Cardiac septum (tissue), 1 donor: ENCODE measurements around the gene LRRC8E. TPM values are rescaled to one million over a fixed set of nuclear protein-coding genes. Genes with fewer than 3 reads are reported as not detected.
"Not testable (repeated sequence)": the region's sequence is repeated elsewhere in the genome, so short reads cannot be mapped to it uniquely, and the experiment has no call there.

Experiments
- DNase-seq: peaks from one replicate; pipeline ENCODE4 v3.0.0-alpha.2; 2020; ENCODE audit warnings: low spot score
- intact Hi-C: fragments of 100-400 bp; cut with DNase I; formaldehyde crosslinking; loops from one replicate; pipeline ENCODE4 v1.14.0; 2022
- total RNA-seq: library from RNA; stranded (reverse); fragmentation: NEBNext Ultra II Directional; extraction: Animal tissue kit (Norgen Biotek cat#: 25700); gene quantifications from one replicate; pipeline ENCODE4 v1.2.1, GENCODE V29; 2021
- donor health status: DM: no; HTN: no; CAD: no.

The LRRC8E gene
- total RNA-seq, 1 donor from 2014 or later, result 0.30 TPM

DNA sequence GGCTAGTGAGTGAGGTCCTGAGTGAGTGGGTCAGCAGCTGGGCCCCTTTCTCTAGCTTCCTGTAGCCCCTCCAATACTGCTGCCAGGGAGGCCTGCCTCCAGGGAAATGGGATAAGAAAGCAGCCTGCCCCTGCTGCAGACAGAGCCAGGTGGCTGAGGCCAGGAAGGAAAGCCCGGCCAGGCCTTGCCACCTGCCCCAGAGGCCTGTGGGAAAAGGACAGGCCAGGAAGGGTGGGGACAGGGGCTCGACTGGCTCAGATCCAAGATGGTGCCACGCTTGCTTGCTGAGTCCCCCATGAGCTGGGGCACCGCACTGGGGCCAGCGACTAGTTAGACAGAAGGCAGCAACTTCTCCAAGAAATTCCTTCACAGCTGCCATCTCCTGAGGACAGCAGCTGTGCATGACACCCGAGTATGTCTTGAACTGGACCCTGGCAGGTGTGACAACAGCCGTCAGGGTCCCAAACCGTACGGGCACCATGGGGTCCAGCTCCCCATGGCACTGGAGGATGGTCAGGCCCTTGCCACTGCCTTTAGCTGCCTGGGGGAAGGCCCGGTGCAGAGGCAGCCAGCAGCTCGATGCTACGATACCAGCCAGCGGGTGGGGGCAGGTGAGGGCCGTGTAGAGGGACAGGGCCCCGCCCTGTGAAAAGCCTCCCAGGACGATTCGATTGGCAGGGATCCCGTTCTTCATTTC, 9.1 kb upstream of the LRRC8E start:
- intact Hi-C loops, result no loop called here
- no peak for DNase-seq

DNA sequence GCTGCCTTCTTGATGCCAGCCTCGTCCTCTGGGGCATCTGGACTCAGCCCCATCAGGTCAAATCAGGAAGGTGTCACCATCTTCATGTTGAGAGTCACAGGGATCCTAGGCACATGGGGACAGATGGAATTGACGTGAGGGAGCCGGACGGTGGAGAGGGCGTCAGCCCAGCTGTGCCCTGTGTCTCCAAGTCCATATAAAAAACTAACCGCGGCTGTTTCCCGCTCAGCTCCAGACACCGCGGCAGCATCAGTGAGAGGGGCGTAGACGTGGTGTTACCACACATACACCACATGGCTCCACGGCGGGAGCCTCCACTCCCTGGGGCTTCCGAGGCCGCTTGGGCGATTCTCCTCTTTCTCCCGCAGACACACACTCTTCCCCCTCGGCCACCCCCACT, 8.5 kb upstream of the LRRC8E start:
- intact Hi-C loops, result no loop called here
- no peak for DNase-seq

DNA sequence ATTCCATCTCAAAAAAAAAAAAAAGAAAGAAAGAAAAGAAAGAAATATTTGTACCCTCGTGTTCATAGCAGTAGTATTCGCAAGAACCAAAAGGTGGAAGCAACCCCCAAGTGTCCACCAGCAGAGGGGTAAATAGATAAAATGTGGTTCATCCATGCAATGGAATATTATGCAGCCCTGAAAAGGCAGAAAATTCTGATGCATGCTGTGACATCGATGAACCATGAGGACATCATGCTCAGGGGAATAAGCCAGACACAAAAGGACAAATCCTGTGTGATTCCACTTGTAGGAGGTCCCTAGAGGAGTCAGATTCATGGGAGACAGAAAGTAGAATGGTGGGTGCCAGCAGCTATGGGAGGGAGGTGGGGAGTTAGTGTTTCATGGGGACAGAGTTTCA, 6.4 kb upstream of the LRRC8E start:
- intact Hi-C loops, result no loop called here
- no peak for DNase-seq

DNA sequence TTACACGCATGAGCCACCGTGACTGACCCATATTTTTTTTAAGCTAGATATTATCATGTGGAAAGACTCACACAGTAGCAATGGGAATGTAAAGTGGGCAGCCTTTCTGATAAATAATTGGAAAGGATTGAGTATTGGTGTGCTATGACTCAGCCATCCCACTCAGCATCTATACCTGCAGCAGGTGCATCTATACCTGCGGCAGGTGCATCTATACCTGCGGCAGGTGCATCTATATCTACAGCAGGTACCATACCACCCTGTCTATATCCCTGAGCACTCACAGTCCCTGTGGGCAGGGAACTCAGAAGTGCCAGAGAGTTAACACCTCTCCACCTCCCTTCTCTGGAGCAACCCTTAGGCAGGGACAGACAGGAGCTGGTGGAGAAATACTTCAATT, 5.2 kb upstream of the LRRC8E start:
- intact Hi-C loops, result no loop called here
- no peak for DNase-seq

DNA sequence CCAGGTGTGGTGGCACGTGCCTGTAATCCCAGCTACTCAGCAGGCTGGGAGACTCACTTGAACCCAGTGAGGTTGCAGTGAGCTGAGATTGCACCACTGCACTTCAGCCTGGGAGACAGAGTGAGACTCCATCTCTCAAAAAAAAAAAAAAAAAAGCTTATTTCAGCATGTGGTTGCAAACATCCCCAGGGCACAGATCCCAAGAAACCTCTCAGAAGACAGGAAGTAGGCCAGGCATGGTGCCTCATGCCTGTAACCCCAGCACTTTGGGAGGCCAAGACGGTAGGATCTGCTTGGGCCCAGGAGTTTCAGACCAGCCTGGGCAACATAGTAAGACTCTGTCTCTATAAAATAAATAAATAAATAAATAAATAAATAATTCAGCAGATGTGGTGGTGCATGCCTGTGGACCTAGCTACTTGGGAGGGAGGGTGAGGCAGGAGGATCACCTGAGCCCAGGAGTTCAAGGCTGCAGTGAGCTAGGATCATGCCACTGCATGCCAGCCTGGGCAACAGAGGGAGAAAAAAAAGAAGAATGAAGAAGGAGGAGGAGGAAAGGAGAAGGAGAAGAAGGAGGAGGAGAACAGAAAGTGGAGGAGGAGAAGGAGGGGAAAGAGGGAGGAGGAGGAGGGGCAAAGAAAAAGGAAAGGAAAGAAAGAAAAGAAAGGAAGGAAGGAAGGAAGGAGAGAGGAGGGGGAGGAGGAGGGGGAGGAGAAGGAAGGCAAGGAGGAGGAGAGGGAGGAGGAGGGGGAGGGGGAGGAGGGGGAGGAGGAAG, 4.3 kb upstream of the LRRC8E start:
- intact Hi-C loops, result no loop called here
- no peak for DNase-seq

DNA sequence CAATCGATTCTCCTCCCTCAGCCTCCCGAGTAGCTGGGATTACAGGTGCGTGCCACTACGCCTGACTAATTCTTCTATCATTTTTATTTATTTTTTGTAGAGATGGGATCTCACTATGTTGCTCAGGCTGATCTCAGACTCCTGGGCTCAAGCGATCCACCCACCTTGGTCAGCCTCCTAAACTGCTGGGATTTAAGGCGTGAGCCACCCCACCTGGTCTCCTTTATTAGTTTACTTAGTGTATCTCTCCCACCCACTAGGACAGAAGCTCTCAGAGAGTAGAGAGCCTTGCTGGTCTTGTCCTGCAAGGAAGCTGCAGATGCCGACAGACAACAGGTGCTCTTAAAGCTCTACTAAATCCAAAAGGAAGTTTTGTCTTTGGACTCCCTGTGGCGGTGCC, 2.5 kb upstream of the LRRC8E start:
- intact Hi-C loops, result no loop called here
- no peak for DNase-seq

DNA sequence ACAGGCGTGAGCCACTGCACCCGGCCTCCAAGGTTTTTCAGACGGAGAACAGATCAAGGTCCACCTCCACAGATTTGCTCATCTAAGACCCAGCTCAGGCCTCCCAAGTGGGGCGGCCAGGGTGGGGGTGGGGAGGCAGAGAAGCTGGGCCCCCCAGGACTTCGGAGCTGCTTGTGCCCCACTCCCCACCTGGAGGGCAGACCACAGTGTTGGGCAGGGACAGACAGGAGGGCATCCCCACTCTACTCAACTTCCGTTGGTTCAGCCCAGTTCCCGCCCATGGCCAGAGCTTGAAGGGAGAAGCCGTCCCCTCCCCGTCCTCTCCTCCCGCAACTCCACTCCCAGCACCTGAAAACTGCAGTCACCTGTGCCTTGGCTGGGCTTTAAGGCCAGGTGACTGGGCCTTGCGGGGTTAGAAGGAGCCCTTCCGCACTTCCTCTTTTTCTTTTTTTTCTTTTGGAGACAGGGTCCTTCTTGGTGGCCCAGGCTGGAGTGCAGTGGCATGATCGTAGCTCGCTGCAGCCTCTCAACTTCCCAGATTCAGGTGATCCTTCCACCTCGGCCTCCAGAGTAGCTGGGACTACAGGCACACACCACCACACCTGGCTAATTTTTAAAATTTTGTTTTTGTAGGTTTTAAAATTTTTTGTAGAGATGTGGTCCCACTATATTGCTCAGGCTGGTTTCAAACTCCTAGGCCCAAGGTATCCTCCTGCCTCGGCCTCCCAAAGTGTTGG, 734 bp upstream of the LRRC8E start:
- intact Hi-C loops, result no loop called here
- DNase-seq, result no peak

DNA sequence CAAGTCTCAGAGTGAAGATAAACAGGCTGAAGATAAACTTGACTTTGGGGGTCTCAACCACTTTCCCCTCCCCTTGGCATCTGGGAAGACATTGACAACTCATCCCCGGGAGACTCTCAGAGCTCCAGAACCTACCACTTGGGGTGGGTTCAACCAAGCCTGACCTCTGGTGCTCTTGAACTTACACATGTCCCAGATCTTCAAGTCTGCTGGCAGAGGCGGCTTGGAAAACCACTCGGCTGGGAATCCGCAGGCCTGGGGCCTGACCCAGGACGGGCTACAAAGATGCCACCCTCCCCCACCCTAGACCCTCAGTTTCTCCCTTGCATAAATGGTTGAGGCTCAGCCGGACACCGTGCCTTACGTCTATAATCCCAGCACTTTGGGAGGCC, 512 bp downstream of the LRRC8E start:
- intact Hi-C loops, result no loop called here

DNA sequence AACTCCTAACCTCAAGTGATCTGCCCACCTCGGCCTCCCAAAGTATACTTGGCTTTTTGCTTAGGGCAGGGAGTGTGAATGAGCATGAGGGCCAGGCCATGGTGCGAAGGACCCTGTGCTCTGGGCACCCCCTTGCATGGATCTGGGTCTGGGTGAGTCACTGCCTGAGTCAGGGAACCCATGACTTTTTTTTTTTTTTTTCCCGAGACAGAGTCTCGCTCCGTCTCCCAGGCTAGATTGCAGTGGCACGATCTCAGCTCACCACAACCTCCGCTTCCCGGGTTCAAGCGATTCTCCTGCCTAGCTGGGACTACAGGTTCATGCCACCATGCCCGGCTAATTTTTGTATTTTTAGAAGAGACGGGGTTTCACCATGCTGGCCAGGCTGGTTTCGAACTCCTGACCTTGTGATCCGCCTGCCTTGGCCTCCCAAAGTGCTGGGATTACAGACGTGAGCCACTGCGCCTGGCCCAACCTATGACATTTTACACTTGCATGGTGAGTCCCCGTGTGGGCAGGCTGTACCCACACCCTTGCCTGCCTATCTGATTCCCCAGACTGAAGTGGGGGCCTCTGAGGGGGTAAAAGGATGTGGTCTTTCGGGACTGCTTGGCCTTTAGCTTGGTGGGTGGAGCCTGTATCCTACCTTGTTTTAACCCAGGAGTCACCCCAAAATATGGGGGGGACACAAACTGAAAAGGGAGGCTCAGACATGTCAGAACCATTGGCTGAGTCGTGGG, 5.2 kb downstream of the LRRC8E start:
- DNase-seq, intact Hi-C loops: not testable (repeated sequence)

More for the DNA sequence above, 512 bp downstream of the LRRC8E start:
- no peak for DNase-seq

DNA sequence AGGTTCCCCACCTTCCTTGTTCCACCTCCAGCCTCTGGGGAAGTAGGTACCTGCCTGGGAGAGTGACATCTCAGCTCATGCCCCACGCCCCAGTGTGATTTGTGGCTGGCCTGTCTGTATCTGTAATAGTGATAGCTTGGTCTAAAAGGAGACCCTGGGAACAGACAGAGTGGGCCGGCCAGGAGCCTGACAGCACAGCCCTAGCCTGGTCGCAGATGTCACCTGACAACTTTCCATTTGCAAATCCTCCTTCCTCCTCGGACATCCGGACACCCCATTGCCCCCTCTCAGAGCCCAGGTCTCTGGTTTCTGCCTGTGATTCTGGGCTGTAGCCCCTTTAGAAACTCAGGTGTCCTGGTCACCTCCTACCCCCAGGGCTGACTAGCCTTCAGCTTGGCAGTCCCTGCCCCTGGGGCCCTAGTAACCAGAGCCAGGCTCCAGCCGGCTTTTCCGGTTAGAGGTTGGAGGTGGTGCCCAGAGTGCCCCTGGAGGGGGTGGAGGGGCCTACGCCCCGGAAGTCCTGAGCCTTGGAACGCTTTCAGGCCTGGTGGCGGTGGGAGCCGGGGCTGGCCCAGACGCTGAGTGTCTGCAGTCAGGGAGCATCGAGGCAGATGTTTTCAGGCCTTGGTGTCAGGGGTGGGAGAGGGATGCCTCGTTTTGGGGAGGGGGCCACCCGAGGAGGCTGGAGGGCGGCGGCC, 6.5 kb downstream of the LRRC8E start:
- intact Hi-C loops, result no loop called here
- DNase-seq, result no peak

DNA sequence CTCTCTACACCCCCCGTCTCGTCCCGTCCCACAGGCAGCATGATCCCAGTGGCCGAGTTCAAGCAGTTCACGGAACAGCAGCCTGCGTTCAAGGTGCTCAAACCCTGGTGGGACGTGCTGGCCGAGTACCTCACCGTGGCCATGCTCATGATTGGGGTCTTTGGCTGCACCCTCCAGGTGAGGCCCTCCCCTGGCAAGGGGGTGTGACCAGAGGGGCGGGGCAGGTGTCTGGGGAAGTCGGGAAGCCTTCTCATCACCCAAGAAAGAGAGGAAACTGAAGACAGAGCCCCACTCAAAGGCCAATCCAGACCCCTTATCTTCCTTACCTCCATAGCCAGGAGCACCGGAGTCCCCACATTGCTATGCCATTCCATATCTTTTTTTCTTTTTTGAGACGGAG, 7.3 kb downstream of the LRRC8E start:
- intact Hi-C loops, result no loop called here
- no peak for DNase-seq

DNA sequence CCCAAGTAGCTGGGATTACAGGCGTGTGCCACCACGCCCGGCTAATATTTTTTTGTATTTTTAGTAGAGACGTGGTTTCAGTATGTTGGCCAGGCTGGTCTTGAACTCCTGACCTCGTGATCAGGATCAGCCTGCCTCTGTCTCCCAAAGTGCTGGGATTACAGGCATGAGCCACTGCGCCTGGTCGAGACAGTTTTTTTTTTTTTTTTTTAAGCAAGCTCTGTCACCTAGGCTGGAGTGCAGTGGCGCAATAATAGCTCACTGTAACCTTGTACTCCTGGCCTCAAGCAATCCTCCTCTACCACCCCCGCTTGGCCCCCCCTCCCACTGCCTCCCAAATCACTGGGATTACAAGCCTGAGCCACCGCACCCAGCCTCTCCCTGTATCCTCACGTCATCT, 9.0 kb downstream of the LRRC8E start:
- no peak for DNase-seq
- intact Hi-C loops, result no loop called here

DNA sequence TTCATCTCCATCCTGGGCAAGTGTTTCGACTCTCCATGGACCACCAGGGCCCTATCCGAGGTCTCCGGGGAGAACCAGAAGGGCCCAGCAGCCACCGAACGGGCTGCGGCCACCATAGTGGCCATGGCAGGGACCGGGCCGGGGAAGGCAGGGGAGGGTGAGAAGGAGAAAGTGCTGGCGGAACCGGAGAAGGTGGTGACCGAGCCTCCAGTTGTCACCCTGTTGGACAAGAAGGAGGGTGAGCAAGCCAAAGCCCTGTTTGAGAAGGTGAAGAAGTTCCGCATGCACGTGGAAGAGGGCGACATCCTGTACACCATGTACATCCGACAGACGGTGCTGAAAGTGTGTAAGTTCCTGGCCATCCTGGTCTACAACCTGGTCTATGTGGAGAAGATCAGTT, 10.7 kb downstream of the LRRC8E start:
- intact Hi-C loops, result no loop called here
- DNase-seq, result no peak

DNA sequence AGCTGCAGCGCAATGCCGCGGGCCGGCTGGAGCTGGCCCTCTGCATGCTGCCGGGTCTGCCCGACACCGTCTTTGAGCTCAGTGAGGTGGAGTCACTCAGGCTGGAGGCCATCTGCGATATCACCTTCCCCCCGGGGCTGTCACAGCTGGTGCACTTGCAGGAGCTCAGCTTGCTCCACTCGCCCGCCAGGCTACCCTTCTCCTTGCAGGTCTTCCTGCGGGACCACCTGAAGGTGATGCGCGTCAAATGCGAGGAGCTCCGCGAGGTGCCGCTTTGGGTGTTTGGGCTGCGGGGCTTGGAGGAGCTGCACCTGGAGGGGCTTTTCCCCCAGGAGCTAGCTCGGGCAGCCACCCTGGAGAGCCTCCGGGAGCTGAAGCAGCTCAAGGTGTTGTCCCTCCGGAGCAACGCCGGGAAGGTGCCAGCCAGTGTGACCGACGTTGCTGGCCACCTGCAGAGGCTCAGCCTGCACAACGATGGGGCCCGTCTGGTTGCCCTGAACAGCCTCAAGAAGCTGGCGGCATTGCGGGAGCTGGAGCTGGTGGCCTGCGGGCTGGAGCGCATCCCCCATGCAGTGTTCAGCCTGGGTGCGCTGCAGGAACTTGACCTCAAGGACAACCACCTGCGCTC, 11.6 kb downstream of the LRRC8E start:
- intact Hi-C loops, result loop anchor here (5.0 kb wide), 1 partner anchor 68 kb away; the partner anchor contains the start of gene EVI5L
- no peak for DNase-seq

DNA sequence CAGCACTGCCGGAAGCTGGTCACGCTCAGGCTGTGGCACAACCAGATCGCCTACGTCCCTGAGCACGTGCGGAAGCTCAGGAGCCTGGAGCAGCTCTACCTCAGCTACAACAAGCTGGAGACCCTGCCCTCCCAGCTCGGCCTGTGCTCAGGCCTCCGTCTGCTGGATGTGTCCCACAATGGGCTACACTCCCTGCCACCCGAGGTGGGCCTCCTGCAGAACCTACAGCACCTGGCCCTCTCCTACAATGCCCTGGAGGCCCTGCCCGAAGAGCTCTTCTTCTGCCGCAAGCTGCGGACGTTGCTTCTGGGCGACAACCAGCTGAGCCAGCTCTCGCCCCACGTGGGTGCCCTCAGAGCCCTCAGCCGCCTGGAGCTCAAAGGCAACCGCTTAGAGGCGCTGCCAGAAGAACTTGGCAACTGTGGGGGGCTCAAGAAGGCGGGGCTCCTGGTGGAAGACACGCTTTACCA, 12.1 kb downstream of the LRRC8E start:
- intact Hi-C loops, result loop anchor here (5.0 kb wide), 1 partner anchor 68 kb away; the partner anchor contains the start of gene EVI5L
- DNase-seq, result no peak

DNA sequence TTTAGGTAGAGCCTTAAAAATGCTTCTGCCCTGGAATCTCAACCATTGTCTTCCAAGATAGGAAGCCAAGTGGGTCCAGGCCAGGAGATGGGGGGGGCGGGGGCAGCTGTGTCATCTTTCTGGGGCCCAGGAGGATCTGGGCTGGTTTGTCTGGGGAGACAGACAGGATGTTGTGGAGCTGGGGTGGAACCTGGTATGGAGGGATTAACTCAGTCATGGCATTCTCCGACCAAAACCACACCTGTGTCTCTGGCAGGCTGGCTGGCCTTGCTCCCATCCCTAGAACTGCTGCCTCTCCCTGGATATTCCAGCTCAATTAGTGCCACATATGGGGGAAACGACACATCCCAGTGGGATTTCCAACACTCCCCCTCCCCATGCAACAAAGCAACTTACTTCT, 12.6 kb downstream of the LRRC8E start:
- intact Hi-C loops, result loop anchor here (5.0 kb wide), 1 partner anchor 69 kb away; the partner anchor contains the start of gene EVI5L
- no peak for DNase-seq

DNA sequence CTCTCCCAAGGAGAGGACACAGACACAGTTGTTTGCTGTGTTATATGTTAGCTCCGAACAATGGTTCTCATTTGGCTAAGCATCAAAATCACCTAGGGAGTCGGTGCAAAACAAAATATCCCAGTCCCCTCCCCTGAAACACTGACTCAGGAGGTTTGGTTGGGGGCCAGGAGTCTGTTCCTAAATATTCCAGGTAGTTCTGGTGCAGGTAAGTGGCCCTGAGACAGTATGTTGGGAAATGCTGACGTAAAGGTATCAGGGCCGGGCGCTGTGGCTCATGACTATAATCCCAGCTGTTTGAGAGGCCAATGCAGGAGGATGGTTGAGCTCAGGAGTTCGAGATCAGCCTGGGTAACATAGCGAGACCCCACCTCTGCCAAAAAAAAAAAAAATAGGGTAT, 13.0 kb downstream of the LRRC8E start:
- DNase-seq, result no peak
- intact Hi-C loops, result loop anchor here (5.0 kb wide), 1 partner anchor 69 kb away; the partner anchor contains the start of gene EVI5L

DNA sequence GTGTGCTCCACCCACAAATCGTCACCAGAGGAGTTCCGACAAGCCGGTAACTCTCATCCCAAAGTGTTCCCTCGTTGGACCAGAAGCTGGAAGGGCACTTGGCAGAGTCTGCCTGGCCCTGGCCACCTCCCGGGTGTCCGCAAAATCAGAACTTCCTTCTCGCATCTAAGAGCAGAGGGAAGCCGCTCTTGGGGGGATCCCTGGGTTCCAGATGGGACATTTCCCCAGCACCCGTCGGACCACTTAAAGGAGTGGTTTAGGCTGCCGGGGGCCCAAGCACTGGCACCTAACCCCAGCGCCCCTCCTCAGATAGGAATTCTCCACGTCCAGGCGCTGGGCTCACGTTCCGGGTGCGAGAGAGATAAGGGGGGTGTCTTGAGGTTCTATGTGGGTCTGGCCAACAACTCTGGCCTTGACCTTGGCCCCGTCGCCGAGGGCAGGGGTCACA, 14.5 kb downstream of the LRRC8E start:
- DNase-seq, result no peak
- intact Hi-C loops, result loop anchor here (5.0 kb wide), 1 partner anchor 71 kb away; the partner anchor contains the start of gene EVI5L
